Astrocyte (in vitro differentiated cells and primary cell): Measurements from ENCODE around the gene SPG21.

Source experiments
- EZH2 ChIP-seq: IDR thresholded peaks from 2 replicates; pipeline ENCODE4 v1.6.1; 2012; ENCODE audit warnings: mild to moderate bottlenecking, low read length, inconsistent platforms; ENCODE audit not compliant: insufficient read depth
- TF ChIP-seq, protein P1 (sequence below): IDR thresholded peaks from 2 replicates; pipeline ENCODE4 v1.5.1; 2011; ENCODE audit warnings: low read depth, mild to moderate bottlenecking, inconsistent platforms, low read length, moderate library complexity; ENCODE audit not compliant: insufficient read depth

GRCh38 chr15:65020419-65020818, 30.7 kb upstream of the SPG21 start:
- TF ChIP-seq, protein P1, sequence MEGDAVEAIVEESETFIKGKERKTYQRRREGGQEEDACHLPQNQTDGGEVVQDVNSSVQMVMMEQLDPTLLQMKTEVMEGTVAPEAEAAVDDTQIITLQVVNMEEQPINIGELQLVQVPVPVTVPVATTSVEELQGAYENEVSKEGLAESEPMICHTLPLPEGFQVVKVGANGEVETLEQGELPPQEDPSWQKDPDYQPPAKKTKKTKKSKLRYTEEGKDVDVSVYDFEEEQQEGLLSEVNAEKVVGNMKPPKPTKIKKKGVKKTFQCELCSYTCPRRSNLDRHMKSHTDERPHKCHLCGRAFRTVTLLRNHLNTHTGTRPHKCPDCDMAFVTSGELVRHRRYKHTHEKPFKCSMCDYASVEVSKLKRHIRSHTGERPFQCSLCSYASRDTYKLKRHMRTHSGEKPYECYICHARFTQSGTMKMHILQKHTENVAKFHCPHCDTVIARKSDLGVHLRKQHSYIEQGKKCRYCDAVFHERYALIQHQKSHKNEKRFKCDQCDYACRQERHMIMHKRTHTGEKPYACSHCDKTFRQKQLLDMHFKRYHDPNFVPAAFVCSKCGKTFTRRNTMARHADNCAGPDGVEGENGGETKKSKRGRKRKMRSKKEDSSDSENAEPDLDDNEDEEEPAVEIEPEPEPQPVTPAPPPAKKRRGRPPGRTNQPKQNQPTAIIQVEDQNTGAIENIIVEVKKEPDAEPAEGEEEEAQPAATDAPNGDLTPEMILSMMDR: no peak
- no peak for TF ChIP-seq EZH2
